GM19455 (cell line): ENCODE results near the gene SENP8.

Source experiments
- ATAC-seq: cut with Tn5 transposase; IDR thresholded peaks from one replicate; pipeline ENCODE4 v1.9.1; 2021; ENCODE audit not compliant: unreplicated experiment

Gene SENP8

DNA sequence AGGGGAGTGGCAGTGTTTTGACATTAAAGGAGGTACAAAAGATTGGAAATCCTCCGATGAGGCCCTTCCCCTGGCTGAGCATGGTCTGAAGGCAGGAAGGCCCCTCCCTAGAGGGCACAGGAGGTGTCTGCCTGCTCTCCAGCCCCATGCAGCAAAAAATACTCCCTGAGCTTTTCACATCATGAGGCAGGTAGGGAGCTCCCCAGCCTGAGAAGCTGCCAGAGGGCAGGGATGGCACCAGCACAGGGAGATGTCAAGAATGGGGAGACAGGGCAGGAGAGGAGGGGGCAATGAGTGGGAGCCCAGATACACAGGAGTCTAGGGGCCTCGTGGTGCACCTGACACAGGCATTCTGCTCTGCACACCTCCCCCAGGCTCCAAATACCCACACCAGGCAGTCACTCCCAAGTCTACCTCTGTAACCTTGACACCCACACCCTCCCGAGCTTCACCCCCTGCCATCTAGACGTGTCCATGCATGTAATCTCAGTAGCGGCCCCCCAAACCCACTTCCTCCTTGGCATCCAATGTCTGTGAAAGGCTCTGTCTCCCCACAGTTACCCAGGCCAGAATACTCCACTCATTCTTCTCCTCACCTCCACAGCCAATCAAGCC lies 56.5 kb downstream of the SENP8 start:
- ATAC-seq: no peak

DNA sequence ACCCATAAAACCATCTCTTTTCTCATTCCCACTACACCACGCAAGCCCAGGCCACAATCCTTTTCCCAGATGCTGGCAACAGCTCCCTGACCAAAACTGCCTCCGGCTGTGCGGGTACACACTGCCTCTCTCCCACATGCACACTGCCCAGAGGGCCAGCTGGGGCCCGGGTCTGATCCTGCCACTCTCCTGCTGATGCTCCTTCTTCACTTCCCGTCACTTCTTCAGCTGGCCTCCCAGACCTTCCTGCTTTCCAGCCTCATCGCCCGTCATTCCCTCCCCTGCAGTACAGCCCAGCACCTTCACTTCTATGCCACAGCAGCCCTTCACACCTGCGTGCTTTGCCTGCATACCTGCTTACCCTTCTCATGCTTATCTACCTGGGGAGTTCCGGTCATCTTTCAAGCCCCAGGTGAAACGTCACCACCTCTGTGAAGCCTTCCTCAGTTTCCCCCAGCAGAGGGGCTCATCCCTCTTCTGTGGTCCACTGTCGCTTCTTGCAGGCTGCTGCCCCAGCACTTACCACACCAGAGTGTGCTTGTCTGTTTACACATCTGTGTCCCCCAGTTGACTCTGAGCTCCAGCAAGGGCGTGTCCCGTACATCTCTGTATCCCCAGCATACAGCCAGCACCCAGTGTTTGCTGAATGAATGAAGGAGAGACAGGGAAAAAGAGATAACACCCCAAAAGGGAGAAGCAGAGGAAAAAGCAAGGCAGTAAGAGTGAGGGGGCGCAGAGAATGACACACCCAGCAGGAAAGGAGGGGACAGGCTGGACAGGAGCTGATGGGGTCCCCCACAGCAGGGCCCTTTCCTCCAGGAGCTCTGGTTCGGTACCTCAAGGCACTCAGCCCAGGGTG lies 57.2 kb downstream of the SENP8 start:
- ATAC-seq: no peak

GRCh38 chr15:72176159-72176558 lies 58.0 kb downstream of the SENP8 start:
- no peak for ATAC-seq

GRCh38 chr15:72176743-72177142 lies 58.5 kb downstream of the SENP8 start:
- no peak for ATAC-seq

DNA sequence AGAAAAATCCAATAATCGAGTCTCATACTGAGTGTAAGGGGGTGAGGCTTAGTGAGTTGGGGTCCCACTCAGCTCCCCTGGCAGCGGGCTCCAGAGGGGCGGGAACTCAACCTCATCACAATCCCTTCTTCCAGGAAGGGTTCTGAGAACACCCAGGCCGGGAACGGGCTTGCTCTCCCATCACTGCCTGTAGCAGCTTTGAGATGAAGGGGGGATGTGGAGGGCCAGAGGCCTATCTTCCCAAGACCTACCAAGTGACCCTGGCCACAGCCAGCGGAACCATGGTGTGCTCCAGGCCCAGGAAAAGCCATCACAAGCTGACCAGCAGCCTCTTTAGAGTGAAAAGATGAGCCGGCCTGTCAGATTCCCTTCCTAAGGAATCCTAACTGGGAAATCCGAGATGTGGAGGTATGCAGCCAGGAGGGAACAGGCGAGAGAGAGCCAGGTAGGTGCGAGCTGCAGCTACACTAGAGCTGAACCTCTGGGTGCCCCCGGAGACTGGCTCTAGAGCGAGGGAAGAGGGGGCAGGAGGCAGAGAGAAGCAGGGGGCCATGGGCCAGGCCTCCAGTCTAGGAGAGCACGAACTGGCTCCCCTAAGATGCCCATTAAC lies 60.9 kb downstream of the SENP8 start:
- no peak for ATAC-seq

DNA sequence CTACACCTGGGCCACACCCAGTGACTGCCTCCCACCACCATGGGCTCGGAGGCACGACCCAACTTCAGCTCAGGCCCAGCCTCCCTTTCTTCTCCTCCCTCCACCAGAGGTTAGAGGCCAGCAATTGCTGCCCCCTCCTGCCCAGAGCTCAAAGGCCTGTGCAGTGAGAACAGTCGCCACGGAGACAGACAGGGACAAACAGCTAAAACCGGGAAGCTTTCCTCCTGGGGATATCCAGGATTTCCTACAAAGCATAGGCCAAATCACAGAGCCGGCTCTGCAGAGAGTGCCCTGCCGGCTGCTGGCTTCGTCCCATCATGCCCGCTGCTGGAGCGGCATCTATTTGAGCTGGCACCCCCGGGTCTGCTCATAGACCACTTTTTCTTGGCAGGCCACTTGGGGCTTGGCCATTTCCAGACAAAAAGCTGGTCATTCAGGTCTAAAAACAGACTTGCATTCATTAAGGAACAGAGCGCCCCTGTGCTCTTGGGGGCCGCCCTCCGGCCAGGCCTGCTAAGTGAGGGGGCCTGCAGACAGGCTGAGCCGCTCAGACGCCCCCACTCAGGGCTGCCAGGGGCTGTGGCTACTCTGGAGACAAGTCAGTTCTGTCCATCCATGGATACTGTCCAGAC lies 61.9 kb downstream of the SENP8 start:
- no peak for ATAC-seq

DNA sequence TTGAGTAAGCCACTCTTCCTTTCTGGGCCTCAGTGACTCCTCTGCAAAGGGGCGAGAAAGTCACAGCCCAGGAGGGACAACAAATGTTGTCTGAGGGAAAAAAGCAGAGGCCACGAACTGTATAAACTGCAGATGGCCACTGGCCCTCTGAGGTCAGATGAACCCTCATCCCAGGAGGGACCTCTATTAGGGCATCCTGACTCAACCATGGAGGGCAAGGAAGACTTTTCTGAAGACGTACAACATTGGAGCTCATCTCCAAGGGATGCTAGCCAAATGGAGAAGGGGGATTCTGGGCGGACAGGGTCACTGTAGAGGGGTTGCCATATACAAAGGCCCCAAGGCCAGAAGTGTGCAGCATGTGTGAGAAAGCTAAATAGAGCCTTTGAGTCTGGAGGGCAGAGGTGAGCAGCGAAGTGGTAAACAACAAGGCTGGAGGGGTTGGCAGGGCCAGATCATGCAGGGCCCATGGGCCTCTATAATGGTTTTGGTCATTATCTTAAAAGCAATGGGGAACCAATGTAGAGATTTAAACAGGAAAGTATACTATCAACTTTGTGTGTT lies 62.6 kb downstream of the SENP8 start:
- no peak for ATAC-seq

DNA sequence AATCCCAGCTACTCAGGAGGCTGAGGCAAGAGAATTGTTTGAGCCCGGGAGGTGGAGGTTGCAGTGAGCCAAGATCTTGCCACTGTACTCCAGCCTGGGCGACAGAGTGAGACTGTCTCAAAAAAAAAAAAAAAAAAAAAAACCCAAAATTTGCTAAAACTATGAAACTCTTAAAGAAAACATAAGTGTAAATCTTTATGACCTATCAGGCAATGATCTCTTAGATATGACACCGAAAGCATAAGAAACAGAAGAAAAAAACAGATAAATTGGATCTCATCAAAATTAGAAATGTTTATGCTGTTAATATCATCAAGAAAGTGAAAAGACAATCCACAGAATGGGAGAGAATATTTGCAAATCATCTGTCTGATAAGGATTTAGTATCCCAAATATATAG lies 64.0 kb downstream of the SENP8 start:
- ATAC-seq: no peak

DNA sequence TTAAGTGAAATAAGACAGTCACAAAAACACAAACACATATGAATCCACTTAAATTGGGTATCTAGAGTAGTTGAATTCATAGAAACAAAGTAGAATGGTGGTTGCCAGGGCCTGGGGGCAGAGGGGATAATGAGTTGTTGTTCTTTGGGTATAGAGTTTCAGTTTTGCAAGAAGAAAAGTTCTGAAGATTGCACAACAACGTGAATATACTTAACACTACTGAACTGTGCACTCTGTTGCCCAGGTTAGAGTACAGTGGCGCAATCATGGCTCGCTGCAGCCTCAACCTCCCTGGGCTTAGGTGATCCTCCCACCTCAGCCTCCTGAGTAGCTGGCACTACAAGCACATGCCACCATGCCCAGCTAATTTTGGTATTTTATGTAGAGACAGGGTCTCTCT lies 64.5 kb downstream of the SENP8 start:
- ATAC-seq: no peak

- no peak for ATAC-seq
Measured at GRCh38 chr15:72183781-72184164, 65.6 kb downstream of the SENP8 start.

- ATAC-seq: no peak
Measured at GRCh38 chr15:72184165-72184811, 66.1 kb downstream of the SENP8 start.

DNA sequence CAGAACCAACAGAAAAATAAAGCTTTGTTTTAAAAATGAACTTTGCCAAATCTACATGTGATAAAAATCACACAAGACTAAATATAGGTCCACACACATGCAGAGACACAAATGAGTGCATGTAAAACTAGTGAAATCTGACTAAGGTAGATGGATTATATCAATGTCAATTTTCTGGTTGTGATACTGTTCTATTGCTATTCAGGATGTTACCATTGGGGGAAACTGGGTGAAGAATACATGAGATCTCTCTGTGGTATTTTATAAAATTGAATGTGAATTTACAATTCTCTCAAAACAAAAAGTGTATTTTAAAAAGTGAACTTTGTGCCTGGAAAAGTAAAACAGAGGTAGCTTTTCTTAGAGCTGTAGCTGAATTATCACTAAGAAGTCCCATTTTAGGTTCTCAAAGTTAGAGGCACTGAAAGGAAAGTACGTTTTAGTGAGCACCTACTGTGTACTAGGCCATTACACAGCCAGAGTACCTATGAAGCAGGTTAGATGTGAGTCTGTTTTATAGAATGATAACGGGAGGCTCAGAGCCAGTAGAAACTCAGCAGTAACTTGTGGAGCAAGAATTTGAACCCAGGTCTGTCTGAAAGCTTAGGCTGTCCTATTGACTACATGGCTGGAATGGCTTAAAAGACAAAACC lies 71.2 kb downstream of the SENP8 start:
- ATAC-seq: no peak

DNA sequence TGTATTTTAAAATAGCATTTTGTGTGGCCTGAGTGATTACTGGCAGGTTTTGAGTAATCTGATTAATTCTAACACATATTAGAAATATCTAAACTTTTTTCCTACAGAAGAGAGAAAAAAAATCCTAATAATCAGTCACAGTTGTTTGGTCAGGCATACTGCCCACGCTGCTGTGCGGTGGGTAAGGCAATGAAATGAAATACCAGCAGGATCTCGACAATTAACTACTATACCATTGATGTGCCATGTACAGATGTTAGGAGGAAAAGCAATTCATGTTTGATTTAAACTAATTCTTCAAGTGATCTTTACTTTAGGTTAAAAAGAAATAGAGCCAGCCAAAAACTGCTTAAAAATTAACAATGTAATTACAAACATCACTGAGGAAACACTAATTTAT lies 74.2 kb downstream of the SENP8 start:
- no peak for ATAC-seq
